DND-41 (cell line): Measurements from ENCODE around the gene FAM168B.

Experiments
- EZH2 ChIP-seq: IDR thresholded peaks from 3 replicates; pipeline ENCODE4 v1.6.1; 2012; ENCODE audit warnings: borderline replicate concordance, low read depth, mild to moderate bottlenecking, moderate library complexity, low read length, inconsistent platforms; ENCODE audit not compliant: severe bottlenecking
- TF ChIP-seq, protein P1 (sequence below): IDR thresholded peaks from 2 replicates; pipeline ENCODE4 v1.5.1; 2012; ENCODE audit warnings: borderline replicate concordance, low read length, moderate library complexity, mild to moderate bottlenecking; ENCODE audit not compliant: poor library complexity, severe bottlenecking; ENCODE audit errors: extremely low read depth

DNA sequence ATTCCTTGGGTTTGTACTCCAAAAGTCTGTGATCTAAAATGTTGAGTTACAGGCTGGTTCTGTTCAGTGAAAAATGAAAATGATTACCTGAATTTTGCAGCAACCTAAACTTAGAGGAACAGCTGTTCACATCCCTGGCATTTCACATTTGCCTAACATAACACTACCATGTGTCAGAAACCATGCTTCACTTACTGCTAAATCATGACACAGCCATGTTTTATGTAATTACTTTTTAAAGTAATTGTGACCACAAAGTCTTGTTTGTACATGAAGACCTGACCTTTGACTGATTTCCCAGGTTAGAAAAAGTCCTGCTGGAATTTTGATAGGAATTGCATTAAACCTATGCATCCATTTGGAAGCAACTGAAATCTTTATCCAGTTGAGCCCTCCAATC is 79.1 kb downstream of the FAM168B start:
- TF ChIP-seq, protein P1, sequence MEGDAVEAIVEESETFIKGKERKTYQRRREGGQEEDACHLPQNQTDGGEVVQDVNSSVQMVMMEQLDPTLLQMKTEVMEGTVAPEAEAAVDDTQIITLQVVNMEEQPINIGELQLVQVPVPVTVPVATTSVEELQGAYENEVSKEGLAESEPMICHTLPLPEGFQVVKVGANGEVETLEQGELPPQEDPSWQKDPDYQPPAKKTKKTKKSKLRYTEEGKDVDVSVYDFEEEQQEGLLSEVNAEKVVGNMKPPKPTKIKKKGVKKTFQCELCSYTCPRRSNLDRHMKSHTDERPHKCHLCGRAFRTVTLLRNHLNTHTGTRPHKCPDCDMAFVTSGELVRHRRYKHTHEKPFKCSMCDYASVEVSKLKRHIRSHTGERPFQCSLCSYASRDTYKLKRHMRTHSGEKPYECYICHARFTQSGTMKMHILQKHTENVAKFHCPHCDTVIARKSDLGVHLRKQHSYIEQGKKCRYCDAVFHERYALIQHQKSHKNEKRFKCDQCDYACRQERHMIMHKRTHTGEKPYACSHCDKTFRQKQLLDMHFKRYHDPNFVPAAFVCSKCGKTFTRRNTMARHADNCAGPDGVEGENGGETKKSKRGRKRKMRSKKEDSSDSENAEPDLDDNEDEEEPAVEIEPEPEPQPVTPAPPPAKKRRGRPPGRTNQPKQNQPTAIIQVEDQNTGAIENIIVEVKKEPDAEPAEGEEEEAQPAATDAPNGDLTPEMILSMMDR = no peak
- no peak for TF ChIP-seq EZH2
